ENCODE results near the gene ZNF561. TPM values are rescaled to one million over a fixed set of nuclear protein-coding genes. Genes with fewer than 3 reads are reported as not detected.

ZNF561 gene
- total RNA-seq, 1 experiment from 2014 or later = 27.3 TPM

GRCh38 chr19:9620842-9621155 lies 233 bp downstream of the ZNF561 start:
- H3K36me3 Mint-ChIP-seq (ENCODE audit: insufficient read depth, unreplicated experiment) = peaks cover 50% of the 10 kb centered on the region
- no peak for DNase-seq
- CTCF ChIA-PET = no interaction called here

GRCh38 chr19:9615844-9616243 lies 5.2 kb downstream of the ZNF561 start:
- H3K27ac Mint-ChIP-seq (ENCODE audit: unreplicated experiment) = no peak overlapping the region
- no peak for DNase-seq
- H3K9me3 Mint-ChIP-seq (ENCODE audit: low read depth, unreplicated experiment) = no peaks in the 10 kb centered on the region
- no peaks in the 10 kb centered on the region for H3K4me1 Mint-ChIP-seq (ENCODE audit: low read depth, unreplicated experiment)
- intact Hi-C loops (cut with micrococcal nuclease; ENCODE audit: unreplicated experiment) = no loop called here
- peaks cover 72% of the 10 kb centered on the region for H3K36me3 Mint-ChIP-seq (ENCODE audit: insufficient read depth, unreplicated experiment)
- TF ChIP-seq CTCF (IDR thresholded peaks at IDR 0.05; ENCODE audit: unreplicated experiment) = no peak
- no peak overlapping the region for H3K4me3 Mint-ChIP-seq (ENCODE audit: low read depth, unreplicated experiment)
- no peaks in the 10 kb centered on the region for H3K27me3 Mint-ChIP-seq (ENCODE audit: unreplicated experiment)
- CTCF ChIA-PET = no interaction called here
- no TSS peak for BruUV-seq (replicated peaks)

More at GRCh38 chr19:9620842-9621155, 233 bp downstream of the ZNF561 start:
- Mint-ChIP-seq H3K9me3 (ENCODE audit: low read depth, unreplicated experiment) (no peaks in the 10 kb centered on the region), H3K27ac (ENCODE audit: unreplicated experiment) (peak overlapping the region; percentile 100), H3K4me1 (ENCODE audit: low read depth, unreplicated experiment) (peaks cover 14% of the 10 kb centered on the region), H3K27me3 (ENCODE audit: unreplicated experiment) (no peaks in the 10 kb centered on the region), H3K4me3 (ENCODE audit: low read depth, unreplicated experiment) (peak overlapping the region; percentile 91)
- TF ChIP-seq CTCF (IDR thresholded peaks at IDR 0.05; ENCODE audit: unreplicated experiment) = no peak
- no TSS peak for BruUV-seq (replicated peaks)
- intact Hi-C loops (cut with micrococcal nuclease; ENCODE audit: unreplicated experiment) = loop anchor here (5.0 kb wide), 1 partner anchor 33 kb away; no protein-coding TSS in a partner anchor

GRCh38 chr19:9610484-9611113 lies 10.4 kb downstream of the ZNF561 start:
- H3K4me3 Mint-ChIP-seq (ENCODE audit: low read depth, unreplicated experiment) = no peak overlapping the region
- no peak overlapping the region for H3K27ac Mint-ChIP-seq (ENCODE audit: unreplicated experiment)
- H3K27me3 Mint-ChIP-seq (ENCODE audit: unreplicated experiment) = no peaks in the 10 kb centered on the region
- no peak for TF ChIP-seq CTCF (IDR thresholded peaks at IDR 0.05; ENCODE audit: unreplicated experiment)
- CTCF ChIA-PET = no interaction called here
- H3K4me1 Mint-ChIP-seq (ENCODE audit: low read depth, unreplicated experiment) = no peaks in the 10 kb centered on the region
- BruUV-seq (replicated peaks) = no TSS peak
- no peaks in the 10 kb centered on the region for H3K9me3 Mint-ChIP-seq (ENCODE audit: low read depth, unreplicated experiment)
- H3K36me3 Mint-ChIP-seq (ENCODE audit: insufficient read depth, unreplicated experiment) = peaks cover 66% of the 10 kb centered on the region
- intact Hi-C loops (cut with micrococcal nuclease; ENCODE audit: unreplicated experiment) = no loop called here
- DNase-seq = no peak

GRCh38 chr19:9608912-9609311 lies 12.1 kb downstream of the ZNF561 start:
- H3K4me3 Mint-ChIP-seq (ENCODE audit: low read depth, unreplicated experiment) = no peak overlapping the region
- no peaks in the 10 kb centered on the region for H3K27me3 Mint-ChIP-seq (ENCODE audit: unreplicated experiment)
- TF ChIP-seq CTCF (IDR thresholded peaks at IDR 0.05; ENCODE audit: unreplicated experiment) = no peak
- no TSS peak for BruUV-seq (replicated peaks)
- CTCF ChIA-PET = no interaction called here
- no peak overlapping the region for H3K27ac Mint-ChIP-seq (ENCODE audit: unreplicated experiment)
- no peak for DNase-seq
- H3K4me1 Mint-ChIP-seq (ENCODE audit: low read depth, unreplicated experiment) = no peaks in the 10 kb centered on the region
- peaks cover under 1% of the 10 kb centered on the region for H3K9me3 Mint-ChIP-seq (ENCODE audit: low read depth, unreplicated experiment)
- intact Hi-C loops (cut with micrococcal nuclease; ENCODE audit: unreplicated experiment) = no loop called here
- peaks cover 61% of the 10 kb centered on the region for H3K36me3 Mint-ChIP-seq (ENCODE audit: insufficient read depth, unreplicated experiment)

Measured in Calu3 (cell line).